ENCODE data around the gene LRCOL1. TPM values are rescaled to one million over a fixed set of nuclear protein-coding genes. Genes with fewer than 3 reads are reported as not detected.

The LRCOL1 gene
- polyA plus RNA-seq, 3 donors, result 2.3 to 5.8 (median 5.1) TPM

Other genes starting within 250 kb of the LRCOL1 start
- 10 to 100 TPM; 80.6 to 90.2 (median 82.2) TPM for gene FBRSL1, start 120.4 kb downstream of the LRCOL1 start, polyA plus RNA-seq (ENCODE audit: insufficient read length in 3 of 3)
- 1 to 10 TPM; 1.6 to 1.8 (median 1.6) TPM for gene P2RX2, start 8.2 kb upstream of the LRCOL1 start, polyA plus RNA-seq (ENCODE audit: insufficient read length in 3 of 3)
- 10 to 100 TPM; 54.6 to 63.3 (median 62.3) TPM for gene POLE, start 76.8 kb upstream of the LRCOL1 start, polyA plus RNA-seq (ENCODE audit: insufficient read length in 3 of 3)
- 10 to 100 TPM; 55.5 to 71.5 (median 64.5) TPM for gene PXMP2, start 77.0 kb upstream of the LRCOL1 start, polyA plus RNA-seq (ENCODE audit: insufficient read length in 3 of 3)
- gene PGAM5, start 100.3 kb upstream of the LRCOL1 start, polyA plus RNA-seq (ENCODE audit: insufficient read length in 3 of 3), result 10 to 100 TPM; 23.1 to 27.1 (median 23.4) TPM
- gene ANKLE2, start 151.2 kb upstream of the LRCOL1 start, polyA plus RNA-seq (ENCODE audit: insufficient read length in 3 of 3), result 10 to 100 TPM; 60.6 to 79.2 (median 79.0) TPM
- 10 to 100 TPM; 27.3 to 36.7 (median 34.5) TPM for gene GOLGA3, start 218.3 kb upstream of the LRCOL1 start, polyA plus RNA-seq (ENCODE audit: insufficient read length in 3 of 3)

Data from renal pelvis (tissue), 3 donors.